Measurements from ENCODE around the gene ENTPD7. TPM values are rescaled to one million over a fixed set of nuclear protein-coding genes. Genes with fewer than 3 reads are reported as not detected.
"Not testable (repeated sequence)": the region's sequence is repeated elsewhere in the genome, so short reads cannot be mapped to it uniquely, and the experiment has no call there.

The ENTPD7 gene
- total and polyA plus RNA-seq, 7 donors, result 0.35 to 3.3 (median 1.2) TPM

DNA sequence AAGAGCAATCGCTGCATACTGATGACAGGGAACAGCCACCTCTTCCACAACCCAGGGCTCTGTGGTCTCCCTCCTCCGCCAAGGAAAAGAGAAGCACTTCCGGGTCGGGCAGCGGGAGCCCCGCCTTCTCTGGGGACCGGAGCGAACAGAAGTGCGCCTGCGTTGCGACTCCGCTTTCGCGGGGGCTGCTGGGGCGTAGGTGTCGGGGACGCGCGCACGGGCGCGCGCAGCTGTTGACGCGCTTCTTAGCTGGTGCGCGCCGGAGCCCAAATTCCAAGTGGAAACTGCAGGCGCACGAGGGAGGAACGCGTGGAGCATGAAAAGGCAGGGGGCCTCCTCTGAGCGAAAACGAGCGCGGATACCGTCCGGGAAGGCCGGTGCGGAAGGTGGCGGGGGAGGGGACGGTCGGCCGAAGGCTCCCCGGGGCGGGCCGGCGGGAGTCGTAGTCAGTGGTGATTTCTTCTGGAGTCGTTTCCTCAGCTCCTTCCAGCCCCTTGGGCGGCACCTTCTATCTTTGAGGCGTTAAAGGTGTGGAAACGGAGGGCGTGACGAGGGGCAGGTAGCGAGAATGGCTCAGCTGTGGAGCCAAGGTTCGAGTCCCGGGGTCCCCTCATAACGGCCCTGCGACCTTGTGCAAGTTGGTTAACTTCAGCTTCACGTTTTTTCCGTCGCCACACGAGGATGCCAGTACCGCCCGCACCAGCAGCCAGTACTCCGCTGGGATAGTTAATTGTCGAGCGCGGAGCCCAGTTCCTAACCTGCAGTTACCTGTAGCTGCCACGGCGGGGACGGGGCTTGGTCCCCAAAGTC, 72.9 kb downstream of the ENTPD7 start, which contains the start of the genes COX15 and CUTC:
Gene COX15 (minus strand): TSS at position 95 of the 810 bp plus-strand sequence. CDS start 78 bp downstream, at position 17.
Gene CUTC (plus strand): TSS at position 202 of the 810 bp plus-strand sequence. CDS start 115 bp downstream, at position 317.
- peak within 1 kb of the TSS; percentile 95 for H3K4me3 ChIP-seq
- TF ChIP-seq, protein P1, sequence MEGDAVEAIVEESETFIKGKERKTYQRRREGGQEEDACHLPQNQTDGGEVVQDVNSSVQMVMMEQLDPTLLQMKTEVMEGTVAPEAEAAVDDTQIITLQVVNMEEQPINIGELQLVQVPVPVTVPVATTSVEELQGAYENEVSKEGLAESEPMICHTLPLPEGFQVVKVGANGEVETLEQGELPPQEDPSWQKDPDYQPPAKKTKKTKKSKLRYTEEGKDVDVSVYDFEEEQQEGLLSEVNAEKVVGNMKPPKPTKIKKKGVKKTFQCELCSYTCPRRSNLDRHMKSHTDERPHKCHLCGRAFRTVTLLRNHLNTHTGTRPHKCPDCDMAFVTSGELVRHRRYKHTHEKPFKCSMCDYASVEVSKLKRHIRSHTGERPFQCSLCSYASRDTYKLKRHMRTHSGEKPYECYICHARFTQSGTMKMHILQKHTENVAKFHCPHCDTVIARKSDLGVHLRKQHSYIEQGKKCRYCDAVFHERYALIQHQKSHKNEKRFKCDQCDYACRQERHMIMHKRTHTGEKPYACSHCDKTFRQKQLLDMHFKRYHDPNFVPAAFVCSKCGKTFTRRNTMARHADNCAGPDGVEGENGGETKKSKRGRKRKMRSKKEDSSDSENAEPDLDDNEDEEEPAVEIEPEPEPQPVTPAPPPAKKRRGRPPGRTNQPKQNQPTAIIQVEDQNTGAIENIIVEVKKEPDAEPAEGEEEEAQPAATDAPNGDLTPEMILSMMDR (IDR thresholded peaks at IDR 0.05), result peak; percentile 46
- H3K4me1 ChIP-seq, result peaks cover 51% of the 10 kb centered on the region
- H3K9me3 ChIP-seq, result no peaks in the 10 kb centered on the region
- peaks cover 0 to 40% of the 10 kb centered on the region in 2 donors for H3K36me3 ChIP-seq (ENCODE audit: insufficient read depth in 1 of 2, low read depth in 1 of 2)
- intact Hi-C loops (cut with DNase I), result loop anchor here in 1 of 2 donors (1.0 to 2.0 kb wide), 2 partner anchors 39 to 111 kb away; no protein-coding TSS in a partner anchor
- 0% methylated on average over 63 to 73 of the region's 73 CpGs for WGBS, 3 donors
- ATAC-seq, result peak; percentile 92 to 93 (median 93)
- H3K27ac ChIP-seq, result peak within 1 kb of the TSS; percentile 98
- peak; percentile 96 to 99 for DNase-seq
- H3K27me3 ChIP-seq (ENCODE audit: insufficient read depth in 3 of 3, low read length in 2 of 3), result no peaks in the 10 kb centered on the region

DNA sequence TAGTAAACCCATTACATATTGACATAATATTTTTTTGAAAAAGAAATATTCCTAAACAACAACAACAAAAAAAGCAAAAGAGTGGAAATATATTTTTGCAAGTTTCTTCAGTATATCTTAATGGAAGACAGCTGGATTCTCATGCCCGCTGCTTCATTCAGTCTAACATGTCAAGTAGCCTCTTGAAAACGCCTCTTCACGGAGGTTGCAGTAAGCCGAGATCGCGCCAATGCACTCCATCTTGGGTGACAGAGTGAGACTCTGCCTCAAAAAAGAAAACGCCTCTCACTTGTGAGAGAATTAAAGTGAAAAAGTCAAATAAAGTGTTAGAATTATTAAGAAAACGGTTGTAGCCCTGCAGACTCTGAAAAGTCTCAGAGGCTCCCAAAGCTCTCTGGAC, 74.1 kb downstream of the ENTPD7 start:
- Histone ChIP-seq H3K27me3 (ENCODE audit: insufficient read depth in 3 of 3, low read length in 2 of 3) (no peaks in the 10 kb centered on the region), H3K36me3 (ENCODE audit: insufficient read depth in 1 of 2, low read depth in 1 of 2) (peaks cover 0 to 37% of the 10 kb centered on the region in 2 donors), H3K4me3 (peak overlapping the region; percentile 95), H3K27ac (peak overlapping the region; percentile 98), H3K9me3 (no peaks in the 10 kb centered on the region), H3K4me1 (peaks cover 54% of the 10 kb centered on the region)
- DNase-seq, result no peak
- intact Hi-C loops (cut with DNase I), result loop anchor here in 1 of 2 donors (2.0 kb wide), 1 partner anchor 37 kb away; no protein-coding TSS in a partner anchor
- ATAC-seq, result peak in 3 of 4 donors; percentile 21 to 47 (median 25)
- WGBS, 3 donors, result 32 to 57% (median 34%) methylated on average over 8 of the region's 8 CpGs
- TF ChIP-seq, protein P1 (IDR thresholded peaks at IDR 0.05), result no peak

GRCh38 chr10:99734111-99734510, 74.8 kb downstream of the ENTPD7 start:
- Histone ChIP-seq H3K27ac (peak overlapping the region; percentile 98), H3K4me1 (peaks cover 54% of the 10 kb centered on the region), H3K4me3 (peak overlapping the region; percentile 95), H3K36me3 (ENCODE audit: insufficient read depth in 1 of 2, low read depth in 1 of 2) (peaks cover 0 to 37% of the 10 kb centered on the region in 2 donors)
- peak in 1 of 2 donors; percentile 18 for DNase-seq
- WGBS, 3 donors, result 49 to 90% (median 58%) methylated on average over 10 of the region's 10 CpGs
- ATAC-seq; intact Hi-C loops (cut with DNase I); H3K27me3 ChIP-seq (ENCODE audit: insufficient read depth in 3 of 3, low read length in 2 of 3); H3K9me3 ChIP-seq: not testable (repeated sequence)

DNA sequence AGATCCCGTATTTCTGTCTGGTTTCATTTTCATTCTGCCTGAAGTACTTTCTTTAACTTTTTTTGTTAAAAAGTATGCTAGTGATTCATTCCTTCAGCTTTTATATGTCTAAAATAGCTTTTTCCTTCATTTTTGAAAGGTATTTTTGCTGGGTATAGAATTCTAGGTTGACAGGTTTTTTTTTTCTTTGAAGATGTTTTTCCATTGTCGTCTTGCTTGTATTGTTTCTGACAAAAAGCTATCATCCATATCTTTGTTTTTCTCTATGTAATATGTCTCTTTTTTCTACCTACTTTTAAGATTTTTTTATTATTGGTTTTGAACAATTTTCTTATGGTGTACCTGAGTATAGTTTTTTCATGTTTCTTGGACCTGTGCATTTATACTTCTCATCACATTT, 81.0 kb downstream of the ENTPD7 start:
- Histone ChIP-seq H3K36me3 (ENCODE audit: insufficient read depth in 1 of 2, low read depth in 1 of 2) (peaks cover 0 to 89% of the 10 kb centered on the region in 2 donors), H3K4me1 (peaks cover 60% of the 10 kb centered on the region), H3K27ac (peak overlapping the region; percentile 98), H3K4me3 (peak overlapping the region; percentile 42), H3K9me3 (peaks cover 8% of the 10 kb centered on the region), H3K27me3 (ENCODE audit: insufficient read depth in 3 of 3, low read length in 2 of 3) (no peaks in the 10 kb centered on the region)
- DNase-seq, result no peak
- intact Hi-C loops (cut with DNase I), result no loop called here
- WGBS, 3 donors, result 80 to 97% (median 90%) methylated on average over 2 of the region's 2 CpGs
- no peak for ATAC-seq
- TF ChIP-seq, protein P1 (IDR thresholded peaks at IDR 0.05), result no peak

DNA sequence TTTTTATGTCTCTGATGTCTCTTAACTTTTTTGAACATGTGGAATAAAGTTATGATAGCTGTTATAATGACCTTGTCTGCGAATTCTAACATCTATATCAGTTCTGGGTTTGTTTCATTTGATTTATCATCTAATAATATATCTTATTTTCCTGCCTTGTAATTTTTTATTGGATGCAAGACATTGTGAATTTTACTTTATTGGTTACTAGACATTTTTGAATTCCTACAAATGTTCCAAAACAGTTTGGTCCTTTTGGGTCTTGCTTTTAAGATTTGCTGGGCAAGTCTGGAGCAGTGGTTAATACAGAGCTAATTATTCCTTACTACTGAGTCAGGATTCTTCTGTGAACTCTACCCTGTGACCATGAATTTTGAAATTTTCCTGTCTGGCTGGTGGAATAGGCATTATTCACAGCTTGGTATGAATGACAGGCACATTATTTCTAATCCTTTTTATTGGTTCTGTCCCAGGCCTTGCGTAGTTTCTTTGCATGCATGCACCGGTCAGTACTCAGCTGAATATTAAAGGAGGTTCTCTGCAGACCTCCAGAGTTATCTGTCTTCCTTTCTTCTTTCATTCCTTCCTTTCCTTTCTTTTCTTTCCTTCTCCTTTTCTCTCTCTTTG, 81.7 kb downstream of the ENTPD7 start:
- TF ChIP-seq, protein P1 (IDR thresholded peaks at IDR 0.05), result no peak
- intact Hi-C loops (cut with DNase I), result no loop called here

More for the DNA sequence above, 81.7 kb downstream of the ENTPD7 start:
- ATAC-seq (peak; percentile 15 to 69 (median 36)), DNase-seq (no peak)
- H3K4me1 ChIP-seq, result peaks cover 63% of the 10 kb centered on the region
- peak overlapping the region; percentile 98 for H3K27ac ChIP-seq
- H3K4me3 ChIP-seq, result peak overlapping the region; percentile 42
- H3K36me3 ChIP-seq (ENCODE audit: insufficient read depth in 1 of 2, low read depth in 1 of 2), result peaks cover 0 to 92% of the 10 kb centered on the region in 2 donors
- peaks cover 8% of the 10 kb centered on the region for H3K9me3 ChIP-seq
- no peaks in the 10 kb centered on the region for H3K27me3 ChIP-seq (ENCODE audit: insufficient read depth in 3 of 3, low read length in 2 of 3)
- 54 to 65% (median 62%) methylated on average over 3 of the region's 3 CpGs for WGBS, 3 donors

All from psoas muscle (tissue), 8 donors.